Esophagus squamous epithelium (tissue), 4 donors: Measurements from ENCODE around the gene GID8.

Experiments used
- CTCF ChIP-seq, 6 experiments: fragments of 450-650 bp in 4 of 6; fragments of 200-600 bp in 2 of 6; sonication (generic) in 2 of 6; IDR thresholded peaks; one replicate each; pipeline ENCODE4 v1.5.1; 2016 to 2019; ENCODE audit warnings: antibody characterized with exemption in 6 of 6, mild to moderate bottlenecking in 4 of 6, moderate library complexity in 4 of 6
- POLR2A ChIP-seq, 4 donors: fragments of 450-650 bp; IDR thresholded peaks; one replicate each; pipeline ENCODE4 v1.6.1; 2017; ENCODE audit warnings: antibody characterized with exemption in 4 of 4, mild to moderate bottlenecking in 4 of 4, moderate library complexity in 3 of 4

GRCh38 chr20:62949153-62949821 lies 11.3 kb downstream of the GID8 start:
- TF ChIP-seq POLR2A (IDR thresholded peaks at IDR 0.05): no peak
- no peak for TF ChIP-seq CTCF (IDR thresholded peaks at IDR 0.05)
